Ishikawa (cell line): ENCODE data around the gene NCK2.

ENCODE experiments used
- CREB1 ChIP-seq: IDR thresholded peaks from 2 replicates; pipeline ENCODE4 v1.6.1; 2012; ENCODE audit warnings: low read depth
- EP300 ChIP-seq: IDR thresholded peaks from 2 replicates; pipeline ENCODE4 v1.6.1; 2012; ENCODE audit warnings: borderline replicate concordance
- FOXM1 ChIP-seq: IDR thresholded peaks from 2 replicates; pipeline ENCODE4 v1.6.1; 2012; ENCODE audit warnings: low read depth, borderline replicate concordance
- RAD21 ChIP-seq: IDR thresholded peaks from 2 replicates; pipeline ENCODE4 v1.6.1; 2012; ENCODE audit warnings: low read depth
- ZBTB7A ChIP-seq: IDR thresholded peaks from 2 replicates; pipeline ENCODE4 v1.6.1; 2012; ENCODE audit warnings: low read depth
- TF ChIP-seq, protein P1 (sequence below): IDR thresholded peaks from 2 replicates; pipeline ENCODE4 v1.6.1; 2012; ENCODE audit warnings: low read depth, mild to moderate bottlenecking

DNA sequence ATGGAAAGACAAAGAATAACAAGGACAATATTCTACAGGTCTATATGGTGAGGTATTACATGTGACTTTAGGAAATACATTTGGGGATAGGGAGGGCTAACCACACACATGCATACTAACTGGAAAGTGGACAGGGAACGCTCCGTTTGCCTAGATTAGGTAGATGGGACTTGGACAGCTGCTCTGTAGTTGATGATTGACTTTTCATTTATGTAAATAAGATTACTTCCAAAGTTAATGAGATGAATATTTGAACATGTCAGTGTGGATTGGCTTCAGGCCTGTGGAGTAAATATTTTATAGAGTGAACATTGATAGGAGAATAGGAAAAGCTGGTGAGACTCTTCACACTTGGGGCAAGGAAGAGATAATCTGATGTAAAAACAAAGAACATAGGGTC lies 142.0 kb downstream of the NCK2 start:
- TF ChIP-seq, protein P1, sequence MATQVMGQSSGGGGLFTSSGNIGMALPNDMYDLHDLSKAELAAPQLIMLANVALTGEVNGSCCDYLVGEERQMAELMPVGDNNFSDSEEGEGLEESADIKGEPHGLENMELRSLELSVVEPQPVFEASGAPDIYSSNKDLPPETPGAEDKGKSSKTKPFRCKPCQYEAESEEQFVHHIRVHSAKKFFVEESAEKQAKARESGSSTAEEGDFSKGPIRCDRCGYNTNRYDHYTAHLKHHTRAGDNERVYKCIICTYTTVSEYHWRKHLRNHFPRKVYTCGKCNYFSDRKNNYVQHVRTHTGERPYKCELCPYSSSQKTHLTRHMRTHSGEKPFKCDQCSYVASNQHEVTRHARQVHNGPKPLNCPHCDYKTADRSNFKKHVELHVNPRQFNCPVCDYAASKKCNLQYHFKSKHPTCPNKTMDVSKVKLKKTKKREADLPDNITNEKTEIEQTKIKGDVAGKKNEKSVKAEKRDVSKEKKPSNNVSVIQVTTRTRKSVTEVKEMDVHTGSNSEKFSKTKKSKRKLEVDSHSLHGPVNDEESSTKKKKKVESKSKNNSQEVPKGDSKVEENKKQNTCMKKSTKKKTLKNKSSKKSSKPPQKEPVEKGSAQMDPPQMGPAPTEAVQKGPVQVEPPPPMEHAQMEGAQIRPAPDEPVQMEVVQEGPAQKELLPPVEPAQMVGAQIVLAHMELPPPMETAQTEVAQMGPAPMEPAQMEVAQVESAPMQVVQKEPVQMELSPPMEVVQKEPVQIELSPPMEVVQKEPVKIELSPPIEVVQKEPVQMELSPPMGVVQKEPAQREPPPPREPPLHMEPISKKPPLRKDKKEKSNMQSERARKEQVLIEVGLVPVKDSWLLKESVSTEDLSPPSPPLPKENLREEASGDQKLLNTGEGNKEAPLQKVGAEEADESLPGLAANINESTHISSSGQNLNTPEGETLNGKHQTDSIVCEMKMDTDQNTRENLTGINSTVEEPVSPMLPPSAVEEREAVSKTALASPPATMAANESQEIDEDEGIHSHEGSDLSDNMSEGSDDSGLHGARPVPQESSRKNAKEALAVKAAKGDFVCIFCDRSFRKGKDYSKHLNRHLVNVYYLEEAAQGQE: no peak
- TF ChIP-seq CREB1: no peak
- no peak for TF ChIP-seq EP300
- no peak for TF ChIP-seq RAD21
- TF ChIP-seq ZBTB7A: no peak
- no peak for TF ChIP-seq FOXM1
